ENCODE measurements around the gene TSPAN4. TPM values are rescaled to one million over a fixed set of nuclear protein-coding genes. Genes with fewer than 3 reads are reported as not detected.
A peak's percentile ranks its signal among the peaks of the same experiment; 100 is the strongest.

TSPAN4 gene
- total RNA-seq, 1 donor from 2014 or later, result 175 TPM

GRCh38 chr11:820655-821511 is 21.8 kb upstream of the TSPAN4 start:
- Mint-ChIP-seq H3K9me3 (ENCODE audit: unreplicated experiment) (no peaks in the 10 kb centered on the region), H3K27ac (ENCODE audit: unreplicated experiment) (peak overlapping the region; percentile 54), H3K27me3 (ENCODE audit: unreplicated experiment) (no peaks in the 10 kb centered on the region), H3K4me1 (ENCODE audit: unreplicated experiment) (peaks cover 25% of the 10 kb centered on the region), H3K4me3 (ENCODE audit: unreplicated experiment) (peak overlapping the region; percentile 83), H3K36me3 (ENCODE audit: unreplicated experiment) (peaks cover 10% of the 10 kb centered on the region)
- no peak for TF ChIP-seq CTCF (IDR thresholded peaks at IDR 0.05)
- DNase-seq (ENCODE audit: extremely low spot score, unreplicated experiment), result no peak

- Mint-ChIP-seq H3K4me1 (ENCODE audit: unreplicated experiment) (peaks cover 29% of the 10 kb centered on the region), H3K36me3 (ENCODE audit: unreplicated experiment) (peaks cover 10% of the 10 kb centered on the region), H3K27me3 (ENCODE audit: unreplicated experiment) (no peaks in the 10 kb centered on the region), H3K9me3 (ENCODE audit: unreplicated experiment) (no peaks in the 10 kb centered on the region), H3K27ac (ENCODE audit: unreplicated experiment) (no peak overlapping the region), H3K4me3 (ENCODE audit: unreplicated experiment) (peak overlapping the region; percentile 83)
- no peak for TF ChIP-seq CTCF (IDR thresholded peaks at IDR 0.05)
- DNase-seq (ENCODE audit: extremely low spot score, unreplicated experiment), result no peak
Observed at GRCh38 chr11:821512-822371, 20.9 kb upstream of the TSPAN4 start.

DNA sequence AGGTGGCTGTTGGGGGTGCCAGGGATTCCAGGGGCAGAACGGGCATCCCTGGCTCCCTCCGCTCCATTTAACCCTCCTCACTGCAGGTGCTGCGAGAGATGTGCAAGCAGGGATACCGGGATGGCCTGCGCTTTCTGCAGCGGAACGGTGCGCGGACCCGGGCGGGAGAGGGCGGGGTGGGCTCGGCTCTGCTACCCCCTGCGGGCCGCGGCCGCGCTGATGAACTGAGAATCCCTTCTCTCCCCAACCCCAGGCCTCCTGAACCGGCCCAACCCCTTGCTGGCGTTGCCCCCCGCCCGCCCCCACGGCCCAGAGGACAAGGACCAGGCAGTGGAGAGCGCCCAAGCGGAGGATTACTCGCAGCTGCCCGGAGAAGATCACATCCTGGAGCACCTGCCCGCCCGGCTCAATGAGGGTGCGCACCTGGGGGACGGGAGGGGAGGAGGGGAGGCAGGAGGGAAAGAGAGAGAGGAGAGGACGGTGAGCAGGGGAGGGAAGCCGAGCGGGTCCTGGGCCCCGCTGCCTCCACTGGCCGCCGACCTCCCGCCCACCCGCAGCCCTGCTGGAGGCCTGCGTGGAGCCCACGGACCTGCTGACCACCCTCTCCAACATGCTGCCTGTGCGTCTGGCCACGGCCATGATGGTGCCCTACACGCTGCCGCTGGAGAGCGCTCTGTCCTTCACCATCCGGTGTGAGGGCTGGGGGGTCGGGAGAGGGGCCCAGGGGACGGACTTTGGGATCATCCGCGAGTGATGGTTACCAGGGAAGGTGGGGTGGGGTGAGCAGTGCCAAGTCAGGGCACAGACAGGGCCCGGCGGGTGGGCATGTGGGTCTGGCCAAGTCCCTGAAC is 19.0 kb upstream of the TSPAN4 start:
- H3K27me3 Mint-ChIP-seq (ENCODE audit: unreplicated experiment), result no peaks in the 10 kb centered on the region
- H3K27ac Mint-ChIP-seq (ENCODE audit: unreplicated experiment), result no peak overlapping the region
- peaks cover 10% of the 10 kb centered on the region for H3K36me3 Mint-ChIP-seq (ENCODE audit: unreplicated experiment)
- no peak for TF ChIP-seq CTCF (IDR thresholded peaks at IDR 0.05)
- peaks cover 39% of the 10 kb centered on the region for H3K4me1 Mint-ChIP-seq (ENCODE audit: unreplicated experiment)
- H3K9me3 Mint-ChIP-seq (ENCODE audit: unreplicated experiment), result no peaks in the 10 kb centered on the region
- H3K4me3 Mint-ChIP-seq (ENCODE audit: unreplicated experiment), result no peak overlapping the region
- DNase-seq (ENCODE audit: extremely low spot score, unreplicated experiment), result no peak

DNA sequence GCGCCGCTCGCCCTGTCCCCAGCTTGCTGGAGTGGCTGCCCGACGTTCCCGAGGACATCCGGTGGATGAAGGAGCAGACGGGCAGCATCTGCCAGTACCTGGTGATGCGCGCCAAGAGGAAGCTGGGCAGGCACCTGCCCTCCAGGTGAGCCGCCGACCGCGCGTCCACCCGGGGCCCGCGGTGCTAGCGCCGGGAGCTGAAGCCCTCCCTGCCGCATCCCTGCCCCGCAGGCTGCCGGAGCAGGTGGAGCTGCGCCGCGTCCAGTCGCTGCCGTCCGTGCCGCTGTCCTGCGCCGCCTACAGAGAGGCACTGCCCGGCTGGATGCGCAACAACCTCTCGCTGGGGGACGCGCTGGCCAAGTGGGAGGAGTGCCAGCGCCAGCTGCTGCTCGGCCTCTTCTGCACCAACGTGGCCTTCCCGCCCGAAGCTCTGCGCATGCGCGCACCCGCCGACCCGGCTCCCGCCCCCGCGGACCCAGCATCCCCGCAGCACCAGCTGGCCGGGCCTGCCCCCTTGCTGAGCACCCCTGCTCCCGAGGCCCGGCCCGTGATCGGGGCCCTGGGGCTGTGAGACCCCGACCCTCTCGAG is 18.3 kb upstream of the TSPAN4 start:
- TF ChIP-seq CTCF (IDR thresholded peaks at IDR 0.05), result no peak
- no peaks in the 10 kb centered on the region for H3K9me3 Mint-ChIP-seq (ENCODE audit: unreplicated experiment)
- peaks cover 10% of the 10 kb centered on the region for H3K36me3 Mint-ChIP-seq (ENCODE audit: unreplicated experiment)
- H3K4me3 Mint-ChIP-seq (ENCODE audit: unreplicated experiment), result no peak overlapping the region
- no peak for DNase-seq (ENCODE audit: extremely low spot score, unreplicated experiment)
- no peaks in the 10 kb centered on the region for H3K27me3 Mint-ChIP-seq (ENCODE audit: unreplicated experiment)
- peaks cover 46% of the 10 kb centered on the region for H3K4me1 Mint-ChIP-seq (ENCODE audit: unreplicated experiment)
- no peak overlapping the region for H3K27ac Mint-ChIP-seq (ENCODE audit: unreplicated experiment)
